Brain pericyte (primary cell): ENCODE data around the gene LRRC14B.

Experiments
- DNase-seq: peaks from one replicate; pipeline ENCODE4 v3.0.0-alpha.2; 2012; ENCODE audit warnings: low read depth, low spot score

Gene LRRC14B

DNA sequence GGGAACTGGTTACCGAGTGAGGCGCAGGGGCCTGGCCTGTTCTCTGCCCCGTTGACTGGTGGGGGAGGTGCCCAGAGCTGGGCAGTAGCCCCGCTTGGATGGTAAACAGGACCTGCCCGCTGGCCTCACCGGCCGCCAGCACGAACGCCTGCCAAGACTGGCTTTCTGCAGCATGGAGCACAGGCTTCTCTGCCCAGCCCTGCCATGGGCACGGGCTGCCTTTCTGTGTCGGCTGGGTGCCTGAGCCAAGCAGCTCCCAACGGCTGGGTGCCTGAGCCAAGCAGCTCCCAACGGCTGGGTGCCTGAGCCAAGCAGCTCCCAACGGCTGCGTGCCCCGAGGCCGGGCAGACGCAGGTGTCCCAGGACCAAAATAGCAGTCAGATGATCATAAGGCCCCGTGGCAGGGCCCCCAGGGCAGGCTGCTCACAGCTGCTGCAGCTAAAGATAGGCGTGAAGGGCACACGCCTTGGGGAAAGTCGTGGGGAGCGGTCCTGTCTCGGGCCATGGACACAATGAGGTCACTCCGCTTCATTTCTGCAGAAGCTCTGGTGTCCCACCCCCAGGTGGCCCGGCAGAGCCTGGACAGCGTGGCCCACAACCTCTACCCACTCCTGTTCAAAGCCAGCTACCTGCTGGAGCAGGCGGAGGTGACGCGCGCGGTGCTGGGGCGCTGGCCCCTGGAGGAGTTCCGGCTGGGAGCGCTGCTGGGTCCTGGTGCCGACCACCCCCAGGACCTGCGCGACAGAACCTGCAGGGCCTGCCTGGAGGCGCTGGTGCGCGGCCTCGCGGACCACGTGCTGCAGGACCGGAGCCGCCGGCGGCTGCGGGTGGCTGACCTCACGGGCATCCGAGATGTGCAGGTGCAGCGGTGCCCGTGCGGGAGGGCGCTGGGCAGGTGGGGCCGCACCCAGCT is at the start of gene LRRC14B:
TSS of gene LRRC14B (plus strand) at position 460 of the 913 bp plus-strand sequence. CDS start at position 504, 44 bp downstream.
- DNase-seq = no peak

DNA sequence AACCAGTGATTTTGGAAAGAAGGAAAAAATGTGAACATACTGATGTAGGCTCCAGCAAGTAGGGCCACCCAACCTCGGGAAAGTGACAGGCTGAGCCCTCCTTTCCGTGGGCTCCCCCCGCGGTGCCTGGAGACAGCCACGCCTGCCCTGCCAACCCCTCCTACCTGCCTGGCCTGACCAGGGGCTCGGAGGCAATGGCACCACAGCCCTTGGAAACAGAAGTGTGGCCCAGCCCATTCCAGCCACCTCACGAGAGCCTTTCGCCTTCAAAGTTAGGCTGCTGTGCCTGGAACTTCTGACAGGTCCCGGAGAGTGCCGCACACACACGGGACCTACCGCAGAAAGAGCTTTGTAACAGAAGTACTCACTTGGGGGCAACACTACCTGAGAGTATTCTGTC is 49.5 kb upstream of the LRRC14B start:
- DNase-seq = no peak

DNA sequence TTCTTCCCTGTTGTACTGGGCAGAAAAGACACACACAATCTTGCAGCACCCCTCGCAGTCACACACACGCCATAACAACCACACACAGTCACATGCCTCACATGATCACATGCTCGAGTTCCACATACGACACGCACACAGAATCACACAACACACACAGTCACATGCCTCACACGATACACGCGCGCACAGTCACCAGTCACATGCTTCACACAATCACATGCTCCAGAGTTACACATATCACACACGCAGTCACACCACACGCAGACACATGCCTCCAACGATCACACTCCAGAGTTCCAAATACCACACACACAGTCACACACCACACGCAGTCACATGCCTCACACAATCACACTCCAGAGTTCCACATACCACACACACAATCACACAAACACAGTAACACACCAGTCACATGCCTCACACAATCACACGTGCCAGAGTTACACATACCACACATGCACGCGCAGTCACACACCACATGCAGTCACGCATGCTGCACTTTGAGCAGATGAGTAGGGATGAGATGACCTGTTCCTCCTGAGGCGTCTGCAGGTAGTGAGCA is 49.0 kb upstream of the LRRC14B start:
- no peak for DNase-seq

DNA sequence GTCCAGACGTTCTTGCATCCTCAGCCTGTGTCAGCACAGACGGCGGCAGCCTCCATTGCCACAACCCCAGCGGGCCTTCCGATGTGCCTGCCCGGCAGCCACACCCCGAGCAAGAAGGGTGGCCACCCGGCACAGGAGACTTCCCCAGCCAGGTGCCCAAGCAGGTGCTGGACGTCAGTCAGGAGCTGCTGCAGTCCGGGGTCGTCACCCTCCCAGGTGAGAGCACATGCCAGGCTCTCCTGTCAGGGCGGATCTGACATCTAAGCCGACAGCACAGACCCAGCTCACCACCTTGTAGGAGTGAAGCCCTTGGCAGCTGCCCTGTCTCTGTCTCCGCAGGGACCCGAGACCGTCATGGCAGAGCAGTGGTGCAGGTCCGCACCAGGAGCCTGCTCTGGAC is 48.3 kb upstream of the LRRC14B start:
- no peak for DNase-seq

DNA sequence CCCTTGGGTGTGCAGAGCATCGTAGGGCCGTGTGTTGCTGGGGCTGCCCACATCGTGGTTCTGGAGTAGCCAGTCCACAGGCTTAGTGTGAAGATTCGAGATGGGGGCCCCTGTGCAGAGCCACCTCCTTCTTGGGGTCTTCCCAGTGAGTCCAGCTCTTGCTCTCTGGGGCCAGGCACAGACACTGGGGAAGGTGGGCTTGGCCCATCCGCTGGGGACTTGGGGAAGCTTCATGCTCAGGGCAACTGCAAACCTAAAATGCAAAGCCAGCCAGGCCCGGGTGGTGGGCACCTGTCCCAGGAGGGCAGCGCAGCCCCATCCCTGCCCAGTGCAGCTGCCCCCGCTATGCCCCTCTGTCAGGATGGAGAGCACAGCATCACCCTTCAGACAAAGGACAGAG is 46.4 kb upstream of the LRRC14B start:
- no peak for DNase-seq

DNA sequence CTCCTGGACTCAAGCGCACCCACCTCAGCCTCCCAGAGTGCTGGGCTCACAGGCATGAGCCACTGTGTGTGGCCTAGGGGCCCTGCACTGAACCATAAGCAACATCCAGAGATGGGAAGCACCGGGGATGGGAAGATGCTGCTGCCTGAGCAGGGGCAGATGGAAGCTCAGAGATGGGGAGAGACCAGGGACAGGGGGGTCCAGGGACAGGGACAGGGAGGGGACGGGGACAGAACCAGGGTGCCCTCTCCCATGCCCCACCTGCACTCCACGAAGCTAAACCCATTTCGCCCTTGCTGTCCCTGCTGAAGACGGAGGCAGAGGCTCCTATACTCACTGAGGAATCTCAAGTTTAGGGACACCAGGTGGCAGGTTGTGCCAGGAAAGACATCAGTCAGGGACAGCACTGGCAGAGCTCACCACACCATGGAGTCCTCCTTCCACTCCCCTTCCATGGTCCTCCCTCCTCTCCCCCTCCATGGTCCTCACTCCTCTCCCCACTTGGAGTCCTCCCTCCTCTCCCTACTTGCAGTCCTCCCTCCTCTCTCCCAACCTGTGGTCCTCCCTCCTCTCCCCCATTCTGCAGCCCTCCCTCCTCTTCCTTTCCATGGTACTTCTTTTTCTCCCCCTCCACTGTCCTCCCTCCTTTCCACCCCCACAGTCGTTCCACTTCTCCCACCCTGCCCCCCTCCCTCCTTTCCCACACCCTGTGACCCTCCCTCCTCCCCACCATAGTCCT is 45.5 kb upstream of the LRRC14B start:
- DNase-seq = no peak

DNA sequence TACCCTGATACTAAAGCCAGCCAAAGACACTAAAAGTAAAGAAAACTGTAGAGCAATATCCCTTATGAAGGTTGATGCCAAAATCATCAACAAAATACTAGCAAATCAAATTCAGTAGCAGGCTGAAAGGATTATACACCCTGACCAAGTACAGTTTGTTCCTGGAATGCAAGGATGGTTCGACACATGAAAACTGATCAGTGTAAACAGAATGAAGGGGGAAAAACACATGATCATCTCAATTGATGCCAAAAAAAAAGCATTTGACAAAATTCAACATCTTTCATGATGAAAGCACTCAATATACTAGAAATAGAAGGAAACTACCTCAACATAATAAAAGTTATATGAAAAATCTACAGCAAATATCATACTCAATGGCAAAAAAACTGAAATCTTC is 43.5 kb upstream of the LRRC14B start:
- DNase-seq = no peak

DNA sequence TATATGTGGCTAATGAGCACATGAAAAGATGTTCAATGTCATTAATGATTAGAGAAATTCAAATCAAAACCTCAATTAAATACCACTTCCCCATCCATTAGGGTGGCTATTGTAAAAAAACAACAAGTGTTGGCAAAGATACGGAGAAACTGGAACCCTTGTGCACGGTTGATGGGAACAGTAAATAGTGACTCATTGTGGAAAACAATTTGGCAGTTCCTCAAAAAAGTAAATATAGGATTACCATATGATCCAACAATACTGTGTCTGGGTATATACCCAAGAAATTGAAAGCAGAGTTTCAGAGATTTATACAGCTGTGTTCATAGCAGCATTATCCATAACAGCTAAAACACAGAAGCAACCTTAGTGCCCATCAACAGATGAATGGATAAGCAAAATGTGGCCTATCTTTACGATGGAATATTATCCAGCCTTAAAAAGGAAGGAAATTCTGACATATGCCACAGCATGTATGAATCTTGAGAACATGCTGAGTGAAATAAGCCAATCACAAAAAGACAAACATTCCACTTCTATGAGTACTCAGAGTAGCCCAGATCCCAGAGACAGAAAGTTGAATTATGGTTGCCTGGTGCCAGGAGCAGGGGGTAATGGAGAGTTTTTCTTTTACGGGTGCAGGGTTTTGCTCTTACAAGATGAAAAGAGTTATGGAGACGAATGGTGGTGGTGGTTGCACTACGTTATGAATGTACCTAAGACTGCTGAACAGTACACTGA is 41.4 kb upstream of the LRRC14B start:
- DNase-seq = no peak

DNA sequence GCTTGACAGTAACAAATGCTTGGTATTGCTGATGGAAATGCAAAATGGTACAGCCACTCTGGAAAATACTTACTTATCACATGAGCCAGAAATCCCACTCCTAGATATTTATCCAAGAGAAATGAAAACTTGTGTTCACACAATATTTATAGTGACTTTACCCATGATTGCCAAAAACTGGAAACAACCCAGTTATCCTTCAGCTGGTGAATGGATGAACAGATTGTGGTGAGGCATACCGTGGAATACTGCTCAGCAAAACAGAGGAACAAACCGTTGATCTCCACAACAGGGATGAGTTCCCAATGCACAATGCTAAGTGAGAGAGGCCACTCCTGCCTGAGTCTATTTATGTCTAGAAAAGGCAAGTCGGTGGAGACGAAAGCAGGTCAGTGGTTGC is 40.5 kb upstream of the LRRC14B start:
- DNase-seq = no peak

DNA sequence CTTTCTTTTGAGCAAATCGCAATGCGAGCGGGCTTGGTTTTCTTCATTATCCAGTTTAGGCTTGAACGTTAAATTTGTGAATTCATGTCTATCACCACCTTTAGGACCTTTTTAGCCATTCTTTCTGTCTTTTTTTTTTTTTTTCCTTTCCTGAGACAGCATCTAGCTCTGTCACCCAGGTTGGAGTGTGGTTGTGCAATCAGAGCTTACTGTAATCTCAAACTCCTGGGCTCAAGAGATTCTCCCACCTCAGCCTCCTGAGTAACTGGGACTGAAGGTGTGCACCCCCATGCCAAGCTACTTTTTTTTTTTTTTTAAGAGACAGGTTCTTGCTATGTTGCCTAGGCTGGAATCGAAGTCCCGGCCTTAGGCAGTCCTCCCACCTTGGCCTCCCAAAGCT is 39.2 kb upstream of the LRRC14B start:
- no peak for DNase-seq

DNA sequence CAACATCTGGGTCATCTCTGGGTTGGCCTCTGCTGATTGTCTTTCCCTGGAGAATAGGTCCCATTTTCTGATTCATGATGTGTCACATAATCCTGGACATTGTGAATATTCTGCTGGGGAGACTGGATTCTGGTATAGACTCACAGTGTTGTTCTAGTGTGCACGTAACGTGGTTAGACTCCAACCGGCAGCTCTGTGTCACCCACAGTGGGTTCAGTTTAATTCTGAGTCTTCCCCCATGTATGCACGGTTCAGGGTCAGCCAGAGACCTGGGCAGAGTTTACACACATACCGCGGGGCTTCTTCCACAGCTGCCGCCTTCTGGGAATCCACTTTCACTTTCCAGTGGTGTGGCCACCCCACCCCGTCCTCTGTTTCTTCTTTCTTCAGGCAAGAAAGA is 38.0 kb upstream of the LRRC14B start:
- no peak for DNase-seq

DNA sequence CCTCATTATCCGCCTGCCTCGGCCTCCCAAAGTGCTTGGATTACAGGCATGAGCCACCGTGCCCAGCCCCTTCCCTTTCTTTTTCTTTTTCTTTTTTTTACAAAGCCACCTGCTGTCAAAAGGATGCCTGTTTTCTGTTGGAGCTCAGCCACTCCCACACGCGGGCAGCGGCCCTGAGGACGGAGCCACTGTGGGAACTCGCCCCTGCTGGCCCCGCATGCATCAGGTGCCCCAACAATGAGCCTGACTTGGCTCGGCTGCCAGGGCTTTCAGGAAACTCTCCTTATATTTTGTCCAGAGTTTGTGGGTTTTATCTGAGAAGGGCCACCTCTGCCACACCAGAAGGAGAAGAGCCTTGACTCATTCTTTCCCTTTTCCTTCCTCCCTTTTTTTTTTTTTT is 37.1 kb upstream of the LRRC14B start:
- no peak for DNase-seq

DNA sequence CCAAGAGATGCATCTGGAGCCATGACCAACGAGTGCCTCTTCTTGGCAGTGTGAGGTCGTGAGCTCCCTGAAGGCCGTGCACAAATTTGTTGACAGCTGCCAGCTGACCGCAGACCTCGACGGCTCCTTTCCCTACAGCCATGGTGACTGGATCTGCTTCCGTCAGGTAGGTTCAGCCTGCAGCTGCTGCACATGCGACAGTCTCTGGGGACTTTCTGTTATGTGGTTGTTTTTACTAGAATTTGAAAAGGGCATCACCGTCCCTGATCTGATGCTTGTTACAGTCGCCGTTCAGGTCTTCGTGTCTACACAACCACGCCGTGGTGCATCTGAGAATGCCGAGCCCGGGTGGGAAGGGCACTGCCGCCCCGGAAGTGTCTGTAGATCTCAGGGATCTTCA is 36.5 kb upstream of the LRRC14B start:
- DNase-seq = no peak

DNA sequence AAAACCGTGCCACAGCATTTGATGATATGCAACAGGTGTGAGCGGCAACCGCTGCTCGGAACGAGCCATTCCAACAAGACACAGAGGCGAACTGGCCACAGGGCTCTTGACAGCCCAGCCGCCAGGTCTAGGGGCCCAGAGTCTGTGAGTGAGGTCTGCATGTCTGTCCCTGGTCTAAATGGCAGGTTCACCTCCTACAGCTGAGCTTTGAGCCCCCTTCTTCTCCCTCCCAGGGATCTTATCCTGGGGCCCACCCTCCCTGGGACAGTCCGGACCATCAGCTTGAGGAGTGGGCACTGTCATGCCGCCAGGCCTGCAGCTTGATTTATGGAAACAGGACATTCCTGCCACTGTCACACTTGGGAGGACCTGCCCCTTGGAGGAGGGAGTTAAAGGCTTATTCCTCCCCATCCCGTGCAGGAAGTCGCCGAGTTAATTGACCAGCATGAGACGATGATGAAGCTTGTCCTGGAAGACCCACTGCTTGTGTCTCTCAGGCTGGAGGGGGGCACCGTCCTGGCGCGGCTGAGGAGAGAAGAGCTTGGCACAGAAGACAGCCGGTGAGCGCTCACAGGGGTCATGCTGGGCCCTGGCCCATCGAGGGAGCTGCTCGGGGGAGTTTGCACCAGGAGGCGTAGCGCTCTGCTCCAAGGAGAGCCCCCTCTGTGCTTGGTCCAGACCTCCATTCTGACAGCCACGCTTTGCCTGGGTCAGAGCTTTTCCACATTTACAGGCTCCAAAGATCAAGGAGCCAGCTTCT is 35.5 kb upstream of the LRRC14B start:
- no peak for DNase-seq

DNA sequence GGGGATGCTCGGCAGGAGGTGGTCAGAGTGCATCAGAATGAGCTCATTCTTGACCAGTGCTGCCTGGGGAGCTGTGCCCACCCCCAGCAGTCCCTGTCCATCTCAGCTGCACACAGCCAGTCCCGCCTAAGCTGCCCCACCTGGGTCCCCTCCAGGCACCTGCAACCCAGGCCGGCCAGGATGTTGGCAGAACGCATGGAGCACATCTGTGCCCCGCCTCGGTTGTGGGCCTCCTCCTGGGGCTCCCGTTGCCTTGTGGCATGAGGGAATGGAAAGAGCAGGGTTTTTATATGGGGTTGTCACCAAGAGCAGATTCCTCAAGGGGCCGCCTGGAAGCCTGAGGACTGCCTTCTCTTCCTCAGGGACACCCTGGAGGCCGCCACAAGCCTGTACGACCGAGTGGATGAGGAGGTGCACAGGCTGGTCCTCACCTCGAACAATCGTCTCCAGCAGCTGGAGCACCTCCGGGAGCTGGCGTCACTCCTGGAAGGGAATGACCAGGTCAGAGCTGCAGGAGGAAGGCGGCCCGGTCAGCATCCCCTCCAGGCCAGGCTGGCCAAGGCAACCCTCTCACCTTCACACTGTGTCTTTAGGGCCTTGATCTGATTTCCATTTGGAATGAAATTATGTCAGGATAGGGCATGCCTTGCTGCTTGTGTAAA is 34.8 kb upstream of the LRRC14B start:
- DNase-seq = no peak

DNA sequence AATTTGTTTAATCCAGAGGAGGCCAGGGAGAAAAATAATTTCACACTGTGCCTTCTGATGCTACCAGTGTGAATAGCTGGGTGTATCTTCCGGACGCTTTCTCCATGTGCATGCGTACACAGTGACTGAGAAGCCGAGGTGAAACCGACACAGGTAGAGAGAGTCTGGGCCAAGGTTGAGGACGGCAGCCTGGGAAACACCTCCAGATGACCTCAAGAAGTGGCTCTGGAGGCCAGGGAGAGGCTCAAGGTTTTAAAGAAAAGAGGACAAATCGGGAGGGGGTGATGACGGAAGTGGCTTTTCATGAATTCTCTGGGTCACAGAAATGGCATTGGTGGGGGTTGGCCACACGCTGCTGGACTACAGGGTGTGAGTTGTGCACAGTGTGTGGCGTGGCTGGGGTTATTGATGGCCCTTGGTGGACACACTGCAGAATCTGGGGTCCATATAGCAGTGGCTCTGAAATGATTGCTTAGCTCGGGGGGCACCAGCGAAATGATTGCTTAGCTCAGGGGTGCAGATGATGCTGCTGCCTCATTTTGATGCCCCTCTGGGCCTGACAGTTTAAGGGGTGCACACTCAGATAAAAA is 34.1 kb upstream of the LRRC14B start:
- no peak for DNase-seq

DNA sequence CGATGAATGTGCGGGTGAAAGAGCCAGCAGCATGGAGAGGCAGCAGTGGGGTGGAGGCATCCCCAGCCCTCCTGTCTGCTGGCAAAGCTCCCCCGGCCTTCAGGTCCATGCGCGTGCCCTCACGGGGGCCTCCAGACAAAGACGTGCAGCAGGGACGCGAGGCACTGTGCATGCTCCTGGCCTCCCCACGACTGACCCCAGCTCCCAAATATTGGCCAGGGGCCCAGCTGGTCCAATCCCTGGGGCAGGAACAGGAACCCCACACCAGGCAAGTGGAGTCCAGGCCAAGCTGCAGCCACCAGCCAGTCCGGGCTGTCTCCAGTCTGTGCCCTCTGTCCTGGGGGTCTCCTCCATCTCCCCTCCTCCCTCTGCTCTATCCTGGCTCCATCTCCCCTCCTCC is 33.5 kb upstream of the LRRC14B start:
- no peak for DNase-seq

DNA sequence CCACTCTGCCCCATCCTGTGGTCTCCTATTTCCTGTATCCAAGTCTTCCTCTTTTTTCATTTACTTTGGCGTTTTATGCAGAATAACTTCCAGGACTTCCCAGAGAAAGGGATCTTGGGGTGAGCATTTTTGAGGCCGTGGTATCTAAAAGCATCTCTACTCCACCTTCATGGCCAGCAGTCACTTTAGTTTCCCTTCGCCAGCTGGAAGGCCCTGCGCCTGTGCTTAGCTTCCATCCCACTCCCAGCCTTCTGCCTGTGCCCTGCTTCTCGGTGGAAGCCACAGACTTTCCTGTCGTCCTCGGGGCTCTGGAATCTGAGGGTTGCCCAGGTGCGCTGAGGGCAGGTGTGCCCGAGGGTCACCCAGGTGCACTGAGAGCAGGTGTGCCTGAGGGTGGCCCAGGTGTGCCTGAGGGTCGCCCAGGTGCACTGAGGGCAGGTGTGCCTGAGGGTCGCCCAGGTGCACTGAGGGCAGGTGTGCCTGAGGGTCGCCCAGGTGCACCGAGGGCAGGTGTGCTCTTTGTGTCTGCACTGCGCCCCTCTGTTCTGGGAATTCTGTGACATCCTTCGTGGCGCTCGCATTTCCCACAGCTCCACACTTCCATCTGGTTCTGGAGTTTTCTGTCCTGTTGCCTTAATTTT is 32.4 kb upstream of the LRRC14B start:
- no peak for DNase-seq

DNA sequence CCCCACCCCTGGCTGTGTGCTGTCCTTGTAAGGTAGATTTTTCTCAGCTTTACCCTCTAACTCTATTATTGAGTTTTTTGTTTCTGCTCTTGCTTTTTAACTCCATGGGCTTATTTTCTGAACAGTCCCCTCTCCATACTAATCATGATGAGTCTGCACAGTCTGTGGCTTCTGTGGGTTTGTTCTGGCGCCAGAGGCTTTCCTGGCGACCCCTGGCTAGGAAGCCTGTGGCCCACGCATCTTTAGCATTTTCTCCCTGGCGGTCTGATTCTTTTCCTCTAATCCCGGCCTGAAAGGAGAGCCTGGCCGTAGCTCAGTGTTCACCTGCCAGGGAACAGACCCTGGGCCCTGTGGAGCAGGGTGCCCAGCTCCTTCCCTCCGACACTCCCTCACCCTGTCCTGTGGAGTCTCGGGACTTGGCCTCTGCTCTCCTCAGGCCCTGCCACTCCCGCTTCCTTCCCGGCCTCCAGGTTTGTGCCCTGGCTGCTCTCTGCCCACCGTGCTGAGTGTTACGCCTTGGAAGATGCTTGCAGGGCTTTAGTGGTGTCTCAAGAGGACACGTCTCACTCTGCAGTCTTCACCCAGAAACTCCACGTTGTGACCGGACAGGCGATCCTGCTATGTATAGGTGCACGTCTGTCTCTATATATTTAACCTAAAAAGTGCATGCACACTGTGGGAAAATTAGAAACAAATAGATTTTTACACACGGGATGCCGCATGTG is 31.7 kb upstream of the LRRC14B start:
- DNase-seq = no peak
